GM10266 (cell line): ENCODE measurements around the gene LRRC4B.

Experiments
- DNase-seq: peaks from one replicate; pipeline ENCODE4 v3.0.0; 2012; ENCODE audit errors: extremely low spot score
- CTCF ChIP-seq: IDR thresholded peaks from 2 replicates; pipeline ENCODE4 v1.5.1; 2012; ENCODE audit warnings: mild to moderate bottlenecking, low read depth; ENCODE audit not compliant: control insufficient read depth, insufficient read depth; ENCODE audit errors: missing control alignments

The LRRC4B gene

GRCh38 chr19:50553134-50553703, 15.0 kb downstream of the LRRC4B start:
- DNase-seq: no peak
- no peak for TF ChIP-seq CTCF

- no peak for TF ChIP-seq CTCF
- DNase-seq: no peak
Observed at GRCh38 chr19:50552540-50552939, 15.7 kb downstream of the LRRC4B start.

GRCh38 chr19:50551715-50552187, 16.5 kb downstream of the LRRC4B start:
- no peak for DNase-seq
- no peak for TF ChIP-seq CTCF

GRCh38 chr19:50551034-50551714, 17.1 kb downstream of the LRRC4B start:
- TF ChIP-seq CTCF: no peak
- DNase-seq: no peak

GRCh38 chr19:50550594-50550966, 17.7 kb downstream of the LRRC4B start:
- no peak for DNase-seq
- no peak for TF ChIP-seq CTCF

GRCh38 chr19:50549927-50550593, 18.2 kb downstream of the LRRC4B start:
- DNase-seq: no peak
- TF ChIP-seq CTCF: no peak
